ENCODE data around the gene ADA.

DNA sequence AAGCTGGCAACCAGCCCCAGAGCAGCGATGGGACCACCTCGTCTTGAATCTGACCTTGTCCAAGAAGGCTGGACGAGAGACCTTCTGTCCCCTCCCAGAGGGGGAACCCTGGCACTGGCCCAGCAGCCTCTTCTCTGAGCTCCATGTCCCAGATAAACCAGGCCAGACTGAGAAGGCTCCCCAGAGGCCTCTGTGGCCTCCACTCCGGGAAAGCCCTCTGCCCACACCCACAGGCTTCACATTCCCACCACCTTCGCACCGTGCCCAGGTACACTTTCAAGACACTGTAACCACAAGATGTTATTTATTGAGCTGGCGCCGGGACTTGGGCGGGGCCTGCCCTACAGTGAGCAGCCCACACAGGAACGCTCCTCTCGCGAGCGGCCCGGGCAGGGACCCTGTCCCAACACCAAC is 33.2 kb downstream of the ADA start:
- TF ChIP-seq CTCF (IDR thresholded peaks at IDR 0.05) = no peak
- no peak for TF ChIP-seq POLR2A (IDR thresholded peaks at IDR 0.05)

All from Peyer's patch (tissue), 4 donors.